Spleen (tissue), 7 donors: ENCODE data around the gene UNC13C.

Experiments used
- POLR2A ChIP-seq, 3 donors: fragments of 450-650 bp; IDR thresholded peaks; one replicate each; pipeline ENCODE4 v1.5.1; 2017; ENCODE audit warnings: antibody characterized with exemption in 3 of 3, mild to moderate bottlenecking in 1 of 3
- POLR2AphosphoS5 ChIP-seq, 3 donors: sonication (generic); formaldehyde crosslinking; IDR thresholded peaks; one replicate each; pipeline ENCODE4 v1.5.1; 2017; ENCODE audit warnings: antibody characterized with exemption in 3 of 3
- TF ChIP-seq, protein P1 (sequence below), 11 experiments: fragments of 200-600 bp in 7 of 11; fragments of 450-650 bp in 4 of 11; sonication (generic) in 4 of 11; IDR thresholded peaks in 8 of 11; conservative IDR thresholded peaks in 3 of 11; 1 replicate in 7 of 11; 2 replicates in 4 of 11; pipeline versions ENCODE4 v1.4.0 to v1.8.0; 2016 to 2021; ENCODE audit warnings: antibody characterized with exemption in 11 of 11, inconsistent platforms in 4 of 11, mild to moderate bottlenecking in 1 of 11
- donor health status: DM: no; HTN: no; CAD: no; lungs with moderate emphysema.
- donor health status: DM: no; HTN: no; CAD: no.
- donor health status: DM: no; HTN: no; CAD: no.

DNA sequence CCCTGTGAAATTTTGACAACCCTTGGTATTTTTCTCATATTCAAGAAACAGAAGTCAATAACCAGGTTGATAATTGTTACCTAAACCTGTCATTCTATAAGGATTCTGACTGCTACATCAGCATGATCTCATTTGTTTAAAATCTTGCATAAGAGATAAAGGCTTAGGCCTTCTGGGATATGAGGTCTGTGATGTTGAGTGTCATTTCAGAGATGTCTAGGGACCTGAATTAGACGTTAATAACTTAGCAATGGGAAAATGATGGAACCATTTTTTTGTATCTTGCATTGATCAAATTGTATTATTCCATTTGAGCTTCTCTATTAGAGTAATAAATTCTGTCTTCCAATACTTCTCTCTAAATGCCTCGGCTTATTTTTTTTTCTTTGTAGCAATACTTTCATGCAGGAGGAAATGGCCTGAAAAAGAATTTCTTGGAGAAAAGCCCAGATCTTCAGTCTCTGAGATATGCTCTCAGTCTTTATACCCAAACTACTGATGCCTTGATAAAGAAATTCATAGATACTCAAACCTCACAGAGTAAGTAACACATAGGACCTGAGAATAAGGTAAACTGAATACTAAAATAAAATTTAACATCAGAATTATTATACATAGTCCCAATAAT is 589.3 kb downstream of the UNC13C start:
- TF ChIP-seq, protein P1, sequence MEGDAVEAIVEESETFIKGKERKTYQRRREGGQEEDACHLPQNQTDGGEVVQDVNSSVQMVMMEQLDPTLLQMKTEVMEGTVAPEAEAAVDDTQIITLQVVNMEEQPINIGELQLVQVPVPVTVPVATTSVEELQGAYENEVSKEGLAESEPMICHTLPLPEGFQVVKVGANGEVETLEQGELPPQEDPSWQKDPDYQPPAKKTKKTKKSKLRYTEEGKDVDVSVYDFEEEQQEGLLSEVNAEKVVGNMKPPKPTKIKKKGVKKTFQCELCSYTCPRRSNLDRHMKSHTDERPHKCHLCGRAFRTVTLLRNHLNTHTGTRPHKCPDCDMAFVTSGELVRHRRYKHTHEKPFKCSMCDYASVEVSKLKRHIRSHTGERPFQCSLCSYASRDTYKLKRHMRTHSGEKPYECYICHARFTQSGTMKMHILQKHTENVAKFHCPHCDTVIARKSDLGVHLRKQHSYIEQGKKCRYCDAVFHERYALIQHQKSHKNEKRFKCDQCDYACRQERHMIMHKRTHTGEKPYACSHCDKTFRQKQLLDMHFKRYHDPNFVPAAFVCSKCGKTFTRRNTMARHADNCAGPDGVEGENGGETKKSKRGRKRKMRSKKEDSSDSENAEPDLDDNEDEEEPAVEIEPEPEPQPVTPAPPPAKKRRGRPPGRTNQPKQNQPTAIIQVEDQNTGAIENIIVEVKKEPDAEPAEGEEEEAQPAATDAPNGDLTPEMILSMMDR (IDR thresholded peaks at IDR 0.05 in 8 of 11, conservative IDR thresholded peaks at IDR 0.05 in 3 of 11): no peak
- TF ChIP-seq POLR2AphosphoS5 (IDR thresholded peaks at IDR 0.05) (no peak), POLR2A (IDR thresholded peaks at IDR 0.05) (no peak)
